Neural cell (in vitro differentiated cells): ENCODE results near the gene ARL5A.

Experiments used
- EP300 ChIP-seq: fragments of 450-650 bp; conservative IDR thresholded peaks from 2 replicates; pipeline ENCODE4 v1.6.1; 2014; ENCODE audit warnings: antibody characterized with exemption, mild to moderate bottlenecking, moderate library complexity; ENCODE audit not compliant: poor library complexity, severe bottlenecking
- EZH2 ChIP-seq: fragments of 200-600, 300-800 bp; shearing (Covaris generic), sonication (generic); IDR thresholded peaks from 2 replicates; pipeline ENCODE4 v1.6.1; 2014; ENCODE audit warnings: antibody characterized with exemption, low read length, borderline replicate concordance, mild to moderate bottlenecking; ENCODE audit not compliant: insufficient read depth, poor library complexity, severe bottlenecking
- MXI1 ChIP-seq: fragments of 450-650 bp; conservative IDR thresholded peaks from 2 replicates; pipeline ENCODE4 v1.6.1; 2014; ENCODE audit warnings: antibody characterized with exemption, mild to moderate bottlenecking; ENCODE audit not compliant: poor library complexity, severe bottlenecking
- POLR2AphosphoS5 ChIP-seq: IDR thresholded peaks from 2 replicates; pipeline ENCODE4 v1.6.1; 2012
- RAD21 ChIP-seq: fragments of 450-650 bp; conservative IDR thresholded peaks from 2 replicates; pipeline ENCODE4 v1.6.1; 2014; ENCODE audit warnings: antibody characterized with exemption, mild to moderate bottlenecking, moderate library complexity
- SMC3 ChIP-seq: fragments of 450-650 bp; conservative IDR thresholded peaks from 2 replicates; pipeline ENCODE4 v1.6.1; 2014; ENCODE audit warnings: antibody characterized with exemption, mild to moderate bottlenecking, moderate library complexity; ENCODE audit not compliant: poor library complexity
- TAF1 ChIP-seq: IDR thresholded peaks from 2 replicates; pipeline ENCODE4 v1.6.1; 2012; ENCODE audit warnings: low read depth
- TF ChIP-seq, protein P1 (sequence below): fragments of 450-650 bp; IDR thresholded peaks from 2 replicates; pipeline ENCODE4 v1.5.1; 2014; ENCODE audit warnings: antibody characterized with exemption, mild to moderate bottlenecking, moderate library complexity; ENCODE audit not compliant: poor library complexity, severe bottlenecking
- TF ChIP-seq, protein P2 (sequence below): IDR thresholded peaks from 2 replicates; pipeline ENCODE4 v1.6.1; 2012; ENCODE audit warnings: borderline replicate concordance

DNA sequence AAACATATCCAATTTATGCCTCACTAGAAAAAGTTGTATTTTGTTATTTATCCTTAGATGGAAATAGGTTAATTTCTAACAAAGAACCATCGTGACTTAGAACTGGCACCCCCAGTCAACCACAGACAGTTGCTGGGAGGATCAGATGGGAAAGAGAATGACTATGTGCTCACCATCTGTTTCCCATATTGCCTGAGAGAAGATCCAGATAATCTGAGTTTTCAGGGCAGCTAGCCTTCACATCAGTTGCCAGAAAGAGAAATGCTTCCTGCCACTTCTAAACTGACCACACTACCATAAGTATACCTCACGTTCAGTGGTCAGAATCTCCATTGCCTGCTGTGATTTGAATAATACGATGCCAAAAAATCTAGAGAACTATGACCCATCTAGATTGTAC is 65.5 kb downstream of the ARL5A start:
- TF ChIP-seq, protein P1, sequence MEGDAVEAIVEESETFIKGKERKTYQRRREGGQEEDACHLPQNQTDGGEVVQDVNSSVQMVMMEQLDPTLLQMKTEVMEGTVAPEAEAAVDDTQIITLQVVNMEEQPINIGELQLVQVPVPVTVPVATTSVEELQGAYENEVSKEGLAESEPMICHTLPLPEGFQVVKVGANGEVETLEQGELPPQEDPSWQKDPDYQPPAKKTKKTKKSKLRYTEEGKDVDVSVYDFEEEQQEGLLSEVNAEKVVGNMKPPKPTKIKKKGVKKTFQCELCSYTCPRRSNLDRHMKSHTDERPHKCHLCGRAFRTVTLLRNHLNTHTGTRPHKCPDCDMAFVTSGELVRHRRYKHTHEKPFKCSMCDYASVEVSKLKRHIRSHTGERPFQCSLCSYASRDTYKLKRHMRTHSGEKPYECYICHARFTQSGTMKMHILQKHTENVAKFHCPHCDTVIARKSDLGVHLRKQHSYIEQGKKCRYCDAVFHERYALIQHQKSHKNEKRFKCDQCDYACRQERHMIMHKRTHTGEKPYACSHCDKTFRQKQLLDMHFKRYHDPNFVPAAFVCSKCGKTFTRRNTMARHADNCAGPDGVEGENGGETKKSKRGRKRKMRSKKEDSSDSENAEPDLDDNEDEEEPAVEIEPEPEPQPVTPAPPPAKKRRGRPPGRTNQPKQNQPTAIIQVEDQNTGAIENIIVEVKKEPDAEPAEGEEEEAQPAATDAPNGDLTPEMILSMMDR: no peak
- no peak for TF ChIP-seq POLR2AphosphoS5
- TF ChIP-seq RAD21: no peak
- TF ChIP-seq, protein P2, sequence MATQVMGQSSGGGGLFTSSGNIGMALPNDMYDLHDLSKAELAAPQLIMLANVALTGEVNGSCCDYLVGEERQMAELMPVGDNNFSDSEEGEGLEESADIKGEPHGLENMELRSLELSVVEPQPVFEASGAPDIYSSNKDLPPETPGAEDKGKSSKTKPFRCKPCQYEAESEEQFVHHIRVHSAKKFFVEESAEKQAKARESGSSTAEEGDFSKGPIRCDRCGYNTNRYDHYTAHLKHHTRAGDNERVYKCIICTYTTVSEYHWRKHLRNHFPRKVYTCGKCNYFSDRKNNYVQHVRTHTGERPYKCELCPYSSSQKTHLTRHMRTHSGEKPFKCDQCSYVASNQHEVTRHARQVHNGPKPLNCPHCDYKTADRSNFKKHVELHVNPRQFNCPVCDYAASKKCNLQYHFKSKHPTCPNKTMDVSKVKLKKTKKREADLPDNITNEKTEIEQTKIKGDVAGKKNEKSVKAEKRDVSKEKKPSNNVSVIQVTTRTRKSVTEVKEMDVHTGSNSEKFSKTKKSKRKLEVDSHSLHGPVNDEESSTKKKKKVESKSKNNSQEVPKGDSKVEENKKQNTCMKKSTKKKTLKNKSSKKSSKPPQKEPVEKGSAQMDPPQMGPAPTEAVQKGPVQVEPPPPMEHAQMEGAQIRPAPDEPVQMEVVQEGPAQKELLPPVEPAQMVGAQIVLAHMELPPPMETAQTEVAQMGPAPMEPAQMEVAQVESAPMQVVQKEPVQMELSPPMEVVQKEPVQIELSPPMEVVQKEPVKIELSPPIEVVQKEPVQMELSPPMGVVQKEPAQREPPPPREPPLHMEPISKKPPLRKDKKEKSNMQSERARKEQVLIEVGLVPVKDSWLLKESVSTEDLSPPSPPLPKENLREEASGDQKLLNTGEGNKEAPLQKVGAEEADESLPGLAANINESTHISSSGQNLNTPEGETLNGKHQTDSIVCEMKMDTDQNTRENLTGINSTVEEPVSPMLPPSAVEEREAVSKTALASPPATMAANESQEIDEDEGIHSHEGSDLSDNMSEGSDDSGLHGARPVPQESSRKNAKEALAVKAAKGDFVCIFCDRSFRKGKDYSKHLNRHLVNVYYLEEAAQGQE: no peak
- no peak for TF ChIP-seq TAF1
- no peak for TF ChIP-seq EZH2
- TF ChIP-seq SMC3: no peak
- no peak for TF ChIP-seq EP300
- TF ChIP-seq MXI1: no peak
